A204.1 (cell line): ENCODE measurements around the gene TMIGD3.

Experiments
- FAIRE-seq: peaks from 2 replicates; lab custom pipeline; 2012; peaks lifted over from hg19 to GRCh38; lab: Jason Lieb, UNC

The TMIGD3 gene

DNA sequence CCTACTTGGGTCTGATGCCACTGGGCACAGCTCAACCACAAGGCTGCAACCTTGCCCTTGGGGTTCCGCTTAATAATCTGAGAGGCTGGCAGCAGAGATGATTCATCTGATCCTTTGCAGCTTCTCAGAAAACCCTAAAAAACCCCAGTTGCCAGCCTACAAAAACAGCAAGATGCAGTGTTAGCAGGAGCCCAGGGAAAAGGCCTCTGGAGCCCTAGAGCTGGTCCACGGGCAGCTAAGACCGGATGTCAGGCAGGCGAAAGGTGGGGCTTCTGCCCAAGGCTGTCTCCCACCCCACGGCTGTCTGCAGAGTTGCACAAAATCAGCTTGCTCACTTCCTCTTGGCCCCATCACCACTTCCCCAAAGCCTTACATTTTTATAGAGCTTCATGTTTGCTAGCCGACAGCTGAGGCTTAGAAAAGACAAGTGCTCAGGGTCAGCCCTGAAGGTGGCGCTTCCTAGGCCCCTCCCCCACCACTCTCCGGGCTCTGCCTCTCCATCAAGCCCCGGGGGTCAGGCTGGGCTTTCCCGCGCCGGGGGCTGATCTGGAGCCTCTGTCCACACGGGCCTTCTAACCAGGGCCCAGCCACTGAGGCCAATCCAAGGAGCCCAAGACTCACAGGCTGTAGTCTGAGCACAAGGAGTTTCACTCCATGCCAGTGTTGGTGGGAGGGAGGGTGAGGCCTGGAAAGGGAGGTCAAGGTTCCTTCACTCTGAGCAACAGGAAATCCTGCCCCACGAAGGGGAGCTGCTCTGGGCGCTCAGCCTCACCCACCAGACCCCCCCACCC lies 4.2 kb upstream of the TMIGD3 start:
- FAIRE-seq, result no peak

DNA sequence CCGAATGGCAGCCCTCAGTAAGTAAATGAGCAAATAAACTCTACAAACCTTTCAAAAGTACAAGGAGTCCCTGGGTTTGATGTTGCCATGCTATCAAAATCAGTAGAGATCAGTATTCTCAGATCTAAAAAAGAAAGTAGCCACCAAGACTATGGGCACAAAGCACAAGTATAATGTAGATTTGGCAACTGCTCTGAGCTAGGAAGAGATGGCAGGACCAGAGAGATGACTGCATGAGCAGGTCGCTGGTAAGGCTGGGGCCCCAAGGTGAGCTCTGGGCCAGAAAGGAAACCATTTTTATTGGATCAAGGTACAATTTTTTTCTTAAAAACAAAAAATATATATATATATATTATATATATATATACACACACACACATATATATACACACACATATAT lies 3.1 kb upstream of the TMIGD3 start:
- no peak for FAIRE-seq

DNA sequence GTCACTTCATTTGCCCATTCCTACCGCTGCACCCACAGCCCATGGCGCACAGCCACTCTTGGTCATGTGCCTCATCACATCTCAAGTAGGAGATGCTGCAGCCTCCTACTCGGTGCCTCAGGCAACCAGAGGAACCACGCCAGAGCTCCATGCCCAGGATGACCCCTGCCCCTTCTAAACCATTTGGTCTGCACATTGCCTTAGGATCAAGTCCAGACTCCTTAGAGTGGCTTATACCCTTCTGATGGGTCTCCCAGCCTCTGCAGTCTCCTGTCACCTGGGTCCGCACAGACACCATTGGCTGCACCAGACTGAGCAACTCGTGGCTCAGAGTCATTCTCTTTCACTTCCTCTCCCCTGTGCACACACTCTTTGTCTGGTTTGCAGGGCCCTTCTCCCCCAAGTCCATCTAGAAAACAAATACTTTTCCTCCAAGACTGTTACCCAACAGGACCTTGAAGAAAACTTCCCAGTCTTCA lies 2.2 kb upstream of the TMIGD3 start:
- no peak for FAIRE-seq

DNA sequence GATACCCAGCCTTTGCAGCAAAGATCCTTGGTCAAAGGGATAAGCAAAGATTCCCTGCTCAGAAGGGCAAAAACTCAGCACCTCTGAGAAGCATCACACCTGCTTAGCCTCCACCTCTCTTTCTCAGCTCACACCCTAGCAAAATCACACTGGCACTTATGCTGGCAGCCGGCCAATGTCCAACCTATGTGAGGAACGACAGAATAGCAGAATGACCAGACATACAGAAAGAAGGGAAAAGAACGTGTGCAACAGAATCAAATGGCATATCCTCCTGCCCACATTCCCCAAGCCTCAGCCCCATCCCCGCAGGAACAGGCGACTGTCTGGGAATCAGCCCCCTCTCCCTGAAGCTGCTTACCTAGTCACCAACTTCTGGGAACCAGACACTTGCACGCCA lies 664 bp upstream of the TMIGD3 start:
- no peak for FAIRE-seq

DNA sequence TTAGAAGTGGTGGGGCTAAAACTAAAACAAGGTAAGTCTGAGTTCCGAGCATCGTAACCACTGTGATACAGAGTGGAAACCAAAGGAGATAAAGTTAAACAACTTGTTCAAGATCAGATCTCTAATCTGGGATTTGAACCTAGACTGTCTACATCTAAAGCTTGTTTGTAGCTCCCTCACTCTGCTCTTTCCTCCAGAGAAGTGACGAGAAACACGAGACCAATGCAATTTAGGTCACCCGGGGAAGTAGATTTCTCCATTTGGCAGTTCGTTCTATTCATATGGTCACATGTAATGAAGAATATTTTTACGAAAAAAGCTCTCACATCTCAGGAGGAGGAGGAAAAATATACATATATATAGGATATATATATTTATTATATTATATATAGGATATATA lies 1.8 kb downstream of the TMIGD3 start:
- FAIRE-seq, result no peak

DNA sequence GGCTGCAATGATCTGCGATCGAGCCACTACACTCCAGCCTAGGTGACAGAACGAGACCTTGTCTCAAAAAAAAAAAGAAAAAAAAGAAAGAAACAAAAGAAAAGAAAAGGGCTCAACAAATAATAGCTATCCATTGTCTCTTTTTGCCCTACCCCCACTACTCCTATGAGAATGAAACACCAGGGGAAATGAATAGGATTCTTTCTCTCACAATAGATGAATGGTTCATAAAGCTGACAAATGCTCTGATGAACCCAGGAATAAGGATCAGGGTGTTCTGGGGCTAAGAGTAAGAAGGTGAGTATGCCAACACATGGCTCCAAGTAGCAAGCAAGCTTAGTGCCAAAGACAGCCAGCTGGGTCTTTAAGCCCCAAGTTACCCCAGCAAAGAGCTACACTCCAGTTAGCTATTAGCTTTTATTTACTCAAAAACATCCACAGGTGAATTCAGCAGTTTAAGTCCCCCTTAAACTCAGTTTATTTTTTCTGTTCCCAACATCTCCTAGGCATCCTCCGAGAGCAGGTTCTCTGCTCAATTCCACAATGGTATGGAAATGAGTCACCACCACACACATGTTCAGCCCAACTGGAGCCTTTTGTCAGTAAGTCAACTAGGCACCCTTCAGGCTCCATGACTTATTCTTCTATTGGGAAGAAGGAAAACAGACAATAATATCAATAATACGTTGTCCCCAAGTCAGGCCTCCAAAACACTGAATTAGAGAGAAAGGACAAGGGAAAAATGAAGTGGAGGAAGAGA lies 4.2 kb downstream of the TMIGD3 start:
- no peak for FAIRE-seq

DNA sequence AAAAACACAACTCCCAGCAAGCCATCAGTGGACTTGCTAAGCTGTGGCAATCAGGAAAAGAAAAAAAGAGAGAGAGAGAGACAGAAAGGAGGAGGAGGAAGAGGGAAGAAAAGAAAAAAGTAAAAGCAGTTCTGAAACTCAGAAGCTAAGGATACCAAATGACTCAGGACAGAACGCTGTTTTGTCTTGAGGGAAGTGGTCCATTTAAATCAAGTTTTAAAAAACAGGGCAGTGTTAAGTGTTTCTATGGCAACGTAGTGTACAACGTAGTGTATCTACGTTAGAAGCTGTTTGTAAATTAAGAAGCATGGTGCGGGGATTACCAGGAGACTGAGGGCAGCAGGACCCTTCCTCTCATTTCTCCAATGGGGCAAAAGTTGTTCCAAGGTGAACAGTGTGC lies 5.8 kb downstream of the TMIGD3 start:
- no peak for FAIRE-seq

DNA sequence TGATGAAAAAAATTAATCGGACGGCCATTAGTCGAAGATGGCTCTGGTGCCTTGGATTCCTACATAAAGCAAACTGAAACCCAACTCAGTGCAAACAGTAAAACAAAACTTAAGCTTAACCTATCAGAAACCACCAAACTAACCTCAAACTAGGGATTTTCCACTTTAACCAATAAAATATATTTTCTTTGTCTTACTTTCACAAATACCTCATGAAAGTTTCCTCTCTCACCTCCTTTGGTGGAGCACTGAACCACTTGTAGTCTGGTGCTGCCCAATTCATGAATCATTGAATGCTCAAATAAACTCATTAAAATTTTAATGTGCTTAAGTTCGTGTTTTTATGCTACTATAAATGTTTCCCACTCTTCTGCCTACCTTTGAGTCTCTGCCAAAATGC lies 7.0 kb downstream of the TMIGD3 start:
- no peak for FAIRE-seq

DNA sequence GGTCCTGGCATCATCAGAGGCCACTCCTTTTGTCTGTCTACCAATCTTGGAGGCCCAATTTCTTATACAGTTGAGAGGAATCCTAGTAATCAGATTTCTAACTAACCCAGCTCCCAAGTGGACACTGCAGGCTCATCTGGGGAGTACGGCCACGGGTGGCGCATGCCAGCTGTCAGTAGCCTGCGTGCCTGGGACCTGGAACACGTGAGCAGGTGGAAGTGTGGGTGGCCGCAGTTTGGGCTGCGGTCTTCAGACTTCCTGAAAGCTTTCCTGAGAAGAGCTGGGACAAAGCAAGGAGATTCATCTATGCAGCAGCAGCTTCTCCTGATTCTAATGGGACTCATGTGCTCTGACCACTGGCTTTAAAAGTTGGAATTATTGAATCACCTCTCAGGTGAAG lies 12.4 kb downstream of the TMIGD3 start:
- FAIRE-seq, result no peak

DNA sequence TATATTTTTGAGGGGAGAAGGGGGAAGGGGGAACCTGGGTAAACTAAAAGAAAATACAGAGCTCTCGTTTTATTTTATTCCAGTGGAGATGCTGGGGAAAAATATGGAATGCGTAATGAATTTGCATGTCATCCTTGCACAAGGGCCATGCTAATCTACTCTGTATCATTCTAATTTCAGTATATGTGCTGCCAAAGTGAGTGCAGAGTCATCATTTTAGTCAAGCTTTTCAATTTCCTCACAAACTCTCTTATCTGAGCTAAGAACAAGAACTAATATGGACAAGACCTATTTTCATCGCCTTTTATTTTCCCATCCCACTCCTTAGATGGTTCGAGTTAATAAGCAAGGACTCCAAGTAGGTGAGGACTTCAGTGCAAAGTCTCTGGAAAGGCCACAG lies 13.2 kb downstream of the TMIGD3 start:
- FAIRE-seq, result no peak

DNA sequence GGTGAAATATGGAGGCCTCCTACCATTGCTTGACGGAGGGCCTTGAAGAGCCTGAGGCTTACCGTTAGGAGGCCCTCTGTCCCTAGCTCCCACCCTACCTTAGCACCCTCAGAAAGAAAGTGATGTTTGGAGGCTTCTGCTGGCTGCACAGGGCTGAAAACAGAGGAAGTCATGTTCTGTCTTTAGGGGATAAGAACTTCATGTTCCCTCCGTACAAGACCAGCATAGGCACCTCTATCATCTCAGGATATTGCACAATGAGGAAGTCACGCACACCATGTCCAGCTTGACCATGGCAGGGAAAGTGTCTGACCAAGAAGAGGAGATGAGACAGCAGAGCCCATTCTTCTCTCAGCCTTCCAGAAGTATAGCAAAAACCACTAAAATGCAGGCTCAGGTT lies 13.8 kb downstream of the TMIGD3 start:
- FAIRE-seq, result no peak

DNA sequence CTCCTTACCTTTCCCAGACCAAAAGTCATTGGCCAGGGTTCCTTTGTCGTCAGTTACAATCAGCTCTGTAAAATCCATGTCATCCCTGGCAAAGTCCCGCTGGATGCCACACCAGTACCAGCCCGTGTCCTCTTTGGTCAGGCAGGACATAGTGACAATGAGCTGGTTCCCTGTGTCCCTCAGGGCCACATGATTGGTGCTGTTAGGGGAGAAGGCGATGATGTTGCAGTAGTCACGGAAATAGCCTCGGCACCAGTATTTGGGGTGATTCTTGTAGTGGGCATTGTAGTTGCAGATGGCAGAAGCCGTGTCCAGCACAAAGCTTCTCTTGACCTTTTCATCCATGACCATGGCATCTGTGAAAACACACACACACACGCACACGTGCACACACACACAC lies 14.8 kb downstream of the TMIGD3 start:
- no peak for FAIRE-seq

DNA sequence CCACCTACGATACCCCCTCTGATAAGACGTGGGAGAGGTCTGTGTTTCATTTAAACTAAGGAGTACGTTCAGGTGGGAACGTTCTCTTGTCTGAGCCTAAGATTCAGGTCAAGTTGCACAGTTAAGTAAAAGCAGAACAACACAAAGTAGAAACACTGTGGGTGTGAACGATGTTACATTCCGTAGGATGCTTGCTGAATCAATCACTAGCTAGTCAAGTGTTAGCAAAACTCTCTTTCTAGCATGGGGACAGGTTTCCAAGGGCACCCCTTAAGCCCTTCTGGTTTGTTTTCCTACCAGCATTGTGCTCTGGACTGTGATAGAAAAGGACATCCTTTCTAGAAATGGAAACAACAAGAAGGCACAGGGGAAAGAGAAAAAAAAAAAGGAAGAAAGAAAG lies 16.3 kb downstream of the TMIGD3 start:
- no peak for FAIRE-seq

DNA sequence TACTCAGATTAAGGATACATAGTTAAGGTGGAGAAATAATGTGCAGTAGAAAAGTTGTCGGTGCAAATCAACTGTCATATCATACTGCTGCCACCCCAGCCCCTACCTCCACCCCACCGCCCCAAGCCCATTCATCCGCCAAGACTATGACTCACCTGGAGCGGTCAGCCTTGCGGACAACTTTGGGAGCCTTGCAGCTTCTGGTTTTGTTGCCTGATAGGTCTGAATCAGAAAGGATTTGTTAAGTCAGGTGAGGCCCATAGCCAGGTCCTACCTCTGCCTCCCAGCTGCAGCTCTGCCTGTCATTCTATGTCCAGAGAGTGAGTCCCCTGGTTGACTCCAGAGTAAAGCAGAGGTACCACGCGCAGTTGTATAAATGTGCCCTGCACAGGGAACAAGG lies 17.0 kb downstream of the TMIGD3 start:
- no peak for FAIRE-seq

DNA sequence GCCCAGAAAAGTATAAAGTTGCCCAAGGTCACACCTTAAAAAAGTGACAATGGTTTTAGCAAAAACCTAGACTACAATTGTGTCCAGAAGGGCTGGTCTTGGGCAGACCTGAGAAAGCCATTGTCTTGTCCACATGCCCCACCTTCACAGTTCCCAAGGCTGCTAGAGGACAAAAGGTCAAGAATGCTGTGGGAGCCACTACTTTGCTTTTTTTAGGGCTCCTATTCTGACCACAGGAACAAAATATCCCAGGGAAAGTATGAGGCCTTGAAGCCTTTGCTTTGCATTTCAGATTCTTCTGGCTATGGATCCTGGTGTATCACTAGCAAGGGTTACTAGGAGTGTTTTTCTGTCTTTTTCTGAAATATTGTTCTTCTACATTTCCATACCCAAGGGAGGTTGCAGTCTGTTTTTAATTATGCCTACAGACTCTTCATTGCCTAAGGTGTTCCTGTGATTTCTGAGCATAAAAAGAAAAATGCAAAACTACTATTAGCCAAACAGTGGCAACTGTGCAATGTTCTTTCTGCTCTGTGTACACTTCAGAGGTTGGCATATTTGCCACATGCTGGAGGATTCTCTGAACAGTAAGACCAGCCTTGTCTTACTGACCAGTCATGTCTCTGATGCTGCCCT lies 18.9 kb downstream of the TMIGD3 start:
- FAIRE-seq, result no peak

DNA sequence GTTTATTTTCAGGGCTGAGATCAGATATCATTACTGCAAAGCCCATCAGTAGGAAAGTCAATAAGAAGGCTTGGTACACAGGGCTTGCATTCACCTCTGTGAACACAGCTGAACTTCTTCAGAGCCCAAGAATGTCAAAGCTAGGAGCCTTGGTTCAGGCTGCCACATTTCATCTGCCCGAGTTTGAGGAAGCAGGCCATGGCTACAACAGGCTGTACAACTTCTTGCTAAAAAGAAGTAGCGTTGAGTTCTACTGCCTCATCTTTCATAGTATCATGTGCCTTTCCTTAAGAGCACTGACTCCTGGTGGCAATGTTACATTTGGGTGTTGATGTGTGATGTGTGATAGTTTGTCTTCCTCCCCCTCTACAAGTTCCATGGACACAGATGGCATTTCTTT lies 19.6 kb downstream of the TMIGD3 start:
- FAIRE-seq, result no peak

DNA sequence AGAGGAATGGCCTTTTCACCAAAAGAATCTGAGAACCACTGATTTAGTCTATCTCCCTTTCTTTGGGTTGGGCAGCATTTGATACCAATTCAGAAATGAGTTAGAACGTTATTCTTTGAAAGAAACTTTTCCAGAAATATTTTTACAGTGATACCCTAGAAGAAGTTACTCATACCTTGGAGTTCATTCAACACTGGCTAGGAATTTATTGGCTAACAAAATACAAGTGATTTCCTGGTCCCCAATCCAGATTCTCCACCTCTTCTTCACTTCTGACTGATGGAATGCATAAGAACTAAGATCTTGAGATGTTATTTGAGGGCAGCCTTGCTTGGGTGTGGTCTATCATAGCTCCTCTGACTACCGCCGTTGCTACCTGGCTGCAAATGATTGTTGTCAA lies 20.3 kb downstream of the TMIGD3 start:
- FAIRE-seq, result no peak

DNA sequence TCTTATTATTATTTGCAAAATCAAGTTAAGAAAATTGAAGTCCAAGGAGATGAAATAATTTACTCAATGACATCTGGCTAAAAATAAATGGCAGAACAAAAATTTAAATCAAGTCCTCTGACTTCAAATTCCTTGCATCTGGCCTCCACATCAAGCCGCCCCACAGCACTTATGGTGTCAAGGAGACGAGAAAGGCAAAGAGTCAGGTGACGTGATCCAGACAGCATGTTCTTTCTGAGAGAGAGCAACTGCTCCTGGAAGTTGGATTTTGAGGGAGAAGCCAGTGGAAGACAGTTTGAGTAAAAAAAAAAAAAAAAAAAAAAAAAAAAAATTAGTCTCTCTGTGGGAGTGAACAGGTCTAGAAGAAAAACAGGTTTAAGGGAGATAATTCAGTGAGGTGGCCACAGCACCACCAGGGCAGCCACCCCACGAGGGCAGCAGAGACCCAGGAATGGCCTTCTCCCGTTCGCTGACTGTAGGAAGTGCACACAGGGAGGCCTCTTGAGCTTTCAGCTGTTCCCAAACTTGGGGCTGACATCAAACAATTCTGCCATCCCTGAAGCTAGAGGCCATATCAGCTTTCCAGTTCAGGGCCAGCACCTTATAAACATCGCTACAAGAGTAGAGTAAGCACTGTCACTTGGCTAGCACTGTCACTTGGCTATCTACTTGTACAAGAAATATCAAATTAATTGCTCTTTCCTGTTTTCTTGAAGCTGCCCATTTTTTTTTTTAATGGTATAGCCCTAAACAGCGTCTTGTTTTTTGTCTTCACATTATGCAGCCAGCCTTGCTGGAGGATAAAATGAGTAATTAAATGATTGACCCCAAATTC lies 21.8 kb downstream of the TMIGD3 start:
- FAIRE-seq, result no peak

DNA sequence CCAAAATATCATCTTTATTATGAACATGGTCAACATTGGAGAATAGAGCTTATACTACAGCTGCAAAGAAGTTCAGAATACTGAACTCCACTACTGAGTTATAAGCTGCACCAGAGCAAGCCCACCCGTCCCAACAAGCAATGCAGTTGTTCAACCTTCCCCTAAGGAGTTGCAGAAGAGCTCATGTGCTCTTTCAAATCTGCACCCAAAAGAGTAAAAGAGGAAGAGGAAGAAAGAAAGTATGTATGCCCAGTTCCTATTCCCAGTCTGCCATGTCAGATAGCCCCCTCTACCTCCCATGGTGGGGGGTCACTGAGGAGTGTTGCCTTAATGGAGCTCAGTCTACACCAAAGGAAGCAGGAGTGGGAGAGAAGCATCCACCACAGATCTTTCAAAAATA lies 22.8 kb downstream of the TMIGD3 start:
- no peak for FAIRE-seq

DNA sequence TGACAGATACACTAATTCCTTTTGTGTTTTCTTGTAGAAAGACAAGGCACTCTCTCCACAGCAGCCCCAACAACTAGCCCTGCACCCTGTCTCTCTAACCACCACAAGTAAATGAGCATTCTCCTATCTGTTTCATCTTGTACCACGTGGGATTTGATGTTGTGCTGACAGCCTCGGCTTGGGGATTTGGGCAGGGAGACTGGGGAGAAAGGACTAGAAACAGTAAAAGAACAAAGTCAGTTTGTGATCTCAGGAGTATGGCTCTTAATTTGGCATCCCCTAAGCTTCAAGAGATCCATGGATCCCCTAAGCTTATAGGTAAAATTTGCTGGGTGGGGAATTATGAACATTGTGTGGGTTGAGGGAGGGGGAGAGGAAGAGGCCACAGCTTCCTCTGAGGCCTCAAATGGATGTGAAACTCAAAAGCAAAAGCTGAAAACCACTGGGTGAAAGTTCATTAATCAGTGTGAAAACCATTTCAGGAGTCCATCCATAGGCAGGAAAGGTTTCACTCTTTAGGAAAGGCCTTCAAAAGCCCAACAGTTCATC lies 26.6 kb downstream of the TMIGD3 start:
- no peak for FAIRE-seq

DNA sequence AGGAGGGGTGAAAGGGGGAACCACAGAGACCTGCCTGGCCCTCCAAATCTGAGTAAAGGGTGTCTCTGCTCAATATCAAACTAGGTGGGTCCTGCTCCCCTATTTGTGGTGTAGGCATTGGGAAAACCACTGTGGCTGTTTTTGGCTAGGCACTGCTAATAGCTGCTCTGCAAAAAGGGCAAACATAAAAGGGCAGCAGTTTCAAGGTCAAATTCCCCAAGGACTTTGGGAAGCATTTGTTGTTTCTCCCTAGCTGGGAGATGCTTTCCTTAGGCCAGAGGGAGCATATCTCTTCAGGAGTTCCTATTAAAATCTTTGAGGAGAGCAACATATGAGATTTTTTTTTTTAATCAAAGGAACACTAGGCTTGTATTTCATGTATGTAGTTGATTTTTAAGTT lies 27.2 kb downstream of the TMIGD3 start:
- no peak for FAIRE-seq

DNA sequence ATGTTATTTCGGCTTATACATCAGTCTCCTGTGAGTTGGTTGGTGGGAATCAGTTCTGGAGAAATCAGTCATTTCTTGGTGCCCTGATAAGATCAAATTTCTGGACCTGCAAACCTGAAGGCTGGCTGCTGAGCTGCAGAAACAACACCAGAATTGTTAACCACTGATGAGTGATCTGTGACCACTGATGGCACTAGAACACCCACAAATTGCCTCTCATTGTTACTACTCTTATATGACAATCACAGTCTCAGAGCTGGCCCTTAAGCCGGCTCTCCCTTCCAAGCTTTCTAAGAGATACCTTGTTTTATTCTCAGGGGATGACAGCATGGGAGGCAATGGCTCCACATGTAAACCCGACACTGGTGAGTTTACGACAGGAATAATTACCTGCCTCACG lies 27.7 kb downstream of the TMIGD3 start:
- FAIRE-seq, result no peak
